Sigmoid colon (tissue), 4 donors: ENCODE measurements around the gene CTRB1.
"Not testable (repeated sequence)": the region's sequence is repeated elsewhere in the genome, so short reads cannot be mapped to it uniquely, and the experiment has no call there.

ENCODE experiments used
- POLR2AphosphoS5 ChIP-seq, 4 donors: sonication (generic); formaldehyde crosslinking; IDR thresholded peaks; one replicate each; pipeline ENCODE4 v1.6.1; 2017; ENCODE audit warnings: antibody characterized with exemption in 4 of 4
- TF ChIP-seq, protein P1 (sequence below), 4 experiments: fragments of 450-650 bp in 3 of 4; fragments of 200-600 bp in 1 of 4; IDR thresholded peaks; one replicate each; pipeline ENCODE4 v1.5.1; 2016 to 2019; ENCODE audit warnings: antibody characterized with exemption in 4 of 4, mild to moderate bottlenecking in 3 of 4, moderate library complexity in 2 of 4

DNA sequence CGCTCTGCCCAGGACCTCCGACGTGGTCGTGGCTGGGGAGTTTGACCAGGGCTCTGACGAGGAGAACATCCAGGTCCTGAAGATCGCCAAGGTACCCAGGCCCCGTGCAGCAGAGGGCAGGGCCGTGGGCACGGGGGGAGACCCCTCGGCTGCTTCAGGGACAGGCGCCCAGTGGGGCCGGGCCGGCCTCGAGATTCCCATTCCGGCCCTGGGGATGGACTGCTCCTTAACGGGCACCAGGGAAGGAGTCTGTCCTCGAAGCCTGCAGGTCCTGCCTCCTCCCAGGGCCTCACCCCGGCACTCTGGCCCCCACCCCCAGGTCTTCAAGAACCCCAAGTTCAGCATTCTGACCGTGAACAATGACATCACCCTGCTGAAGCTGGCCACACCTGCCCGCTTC is 4.3 kb downstream of the CTRB1 start:
- TF ChIP-seq, protein P1, sequence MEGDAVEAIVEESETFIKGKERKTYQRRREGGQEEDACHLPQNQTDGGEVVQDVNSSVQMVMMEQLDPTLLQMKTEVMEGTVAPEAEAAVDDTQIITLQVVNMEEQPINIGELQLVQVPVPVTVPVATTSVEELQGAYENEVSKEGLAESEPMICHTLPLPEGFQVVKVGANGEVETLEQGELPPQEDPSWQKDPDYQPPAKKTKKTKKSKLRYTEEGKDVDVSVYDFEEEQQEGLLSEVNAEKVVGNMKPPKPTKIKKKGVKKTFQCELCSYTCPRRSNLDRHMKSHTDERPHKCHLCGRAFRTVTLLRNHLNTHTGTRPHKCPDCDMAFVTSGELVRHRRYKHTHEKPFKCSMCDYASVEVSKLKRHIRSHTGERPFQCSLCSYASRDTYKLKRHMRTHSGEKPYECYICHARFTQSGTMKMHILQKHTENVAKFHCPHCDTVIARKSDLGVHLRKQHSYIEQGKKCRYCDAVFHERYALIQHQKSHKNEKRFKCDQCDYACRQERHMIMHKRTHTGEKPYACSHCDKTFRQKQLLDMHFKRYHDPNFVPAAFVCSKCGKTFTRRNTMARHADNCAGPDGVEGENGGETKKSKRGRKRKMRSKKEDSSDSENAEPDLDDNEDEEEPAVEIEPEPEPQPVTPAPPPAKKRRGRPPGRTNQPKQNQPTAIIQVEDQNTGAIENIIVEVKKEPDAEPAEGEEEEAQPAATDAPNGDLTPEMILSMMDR (IDR thresholded peaks at IDR 0.05): not testable (repeated sequence)
- TF ChIP-seq POLR2AphosphoS5 (IDR thresholded peaks at IDR 0.05): not testable (repeated sequence)
